HPDE6-E6E7 (cell line): ENCODE results near the gene THSD7B.
"Not testable (repeated sequence)": the region's sequence is repeated elsewhere in the genome, so short reads cannot be mapped to it uniquely, and the experiment has no call there.

Experiments used
- DNase-seq: peaks from one replicate; pipeline ENCODE4 v3.0.0; 2011; ENCODE audit warnings: missing footprints; ENCODE audit errors: extremely low spot score

THSD7B gene

GRCh38 chr2:137252934-137253333 is 487.6 kb downstream of the THSD7B start:
- peak; percentile 27 for DNase-seq

GRCh38 chr2:137254052-137254451 is 488.7 kb downstream of the THSD7B start:
- DNase-seq = no peak

- DNase-seq = no peak
Measured at GRCh38 chr2:137255345-137255744, 490.0 kb downstream of the THSD7B start.

- peak; percentile 31 for DNase-seq
Measured at GRCh38 chr2:137255990-137256389, 490.6 kb downstream of the THSD7B start.

- no peak for DNase-seq
Measured at GRCh38 chr2:137261881-137262585, 496.7 kb downstream of the THSD7B start.

GRCh38 chr2:137262594-137262993 is 497.2 kb downstream of the THSD7B start:
- DNase-seq = no peak

- DNase-seq = no peak
Measured at GRCh38 chr2:137287913-137288639, 522.7 kb downstream of the THSD7B start.

- no peak for DNase-seq
Measured at GRCh38 chr2:137291836-137292570, 526.7 kb downstream of the THSD7B start.

GRCh38 chr2:137298377-137298776 is 533.0 kb downstream of the THSD7B start:
- no peak for DNase-seq

GRCh38 chr2:137300987-137301386 is 535.6 kb downstream of the THSD7B start:
- DNase-seq = no peak

GRCh38 chr2:137302957-137303356 is 537.6 kb downstream of the THSD7B start:
- DNase-seq = no peak

- no peak for DNase-seq
Measured at GRCh38 chr2:137316075-137316474, 550.7 kb downstream of the THSD7B start.

GRCh38 chr2:137321566-137321965 is 556.2 kb downstream of the THSD7B start:
- DNase-seq = no peak

GRCh38 chr2:137331562-137331961 is 566.2 kb downstream of the THSD7B start:
- not testable (repeated sequence) for DNase-seq

- DNase-seq = peak; percentile 43
Measured at GRCh38 chr2:137333386-137334165, 568.2 kb downstream of the THSD7B start.

- DNase-seq = no peak
Measured at GRCh38 chr2:137336067-137336466, 570.7 kb downstream of the THSD7B start.

- no peak for DNase-seq
Measured at GRCh38 chr2:137339051-137339450, 573.7 kb downstream of the THSD7B start.

GRCh38 chr2:137345994-137346393 is 580.6 kb downstream of the THSD7B start:
- no peak for DNase-seq

GRCh38 chr2:137348301-137348700 is 583.0 kb downstream of the THSD7B start:
- DNase-seq = no peak

- peak; percentile 38 for DNase-seq
Measured at GRCh38 chr2:137357634-137358033, 592.3 kb downstream of the THSD7B start.

GRCh38 chr2:137367361-137367760 is 602.0 kb downstream of the THSD7B start:
- no peak for DNase-seq

GRCh38 chr2:137369106-137369505 is 603.8 kb downstream of the THSD7B start:
- no peak for DNase-seq
